Measurements from ENCODE around the gene TESK2.

DNA sequence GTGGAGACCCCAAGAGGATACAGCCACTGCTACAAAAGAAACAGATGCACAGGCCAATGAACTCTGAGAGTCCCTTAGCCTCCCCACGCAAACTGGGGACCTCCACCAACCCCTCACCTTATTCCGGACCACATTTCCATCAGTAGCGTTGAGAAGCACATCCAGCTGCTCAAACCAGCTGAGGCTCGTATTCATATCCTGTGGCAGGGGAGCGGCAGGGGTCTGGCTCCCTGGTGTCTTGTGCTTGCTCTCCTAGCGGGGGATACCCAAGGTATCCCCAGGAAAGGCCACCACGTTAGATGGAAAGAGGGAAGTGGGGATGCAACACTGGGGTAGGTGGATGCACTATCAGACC is 8.4 kb upstream of the TESK2 start:
- TF ChIP-seq CTCF (IDR thresholded peaks at IDR 0.05; ENCODE audit: borderline replicate concordance, extremely low read depth, low read length, poor library complexity, severe bottlenecking) (no peak), EZH2 (IDR thresholded peaks at IDR 0.05; ENCODE audit: borderline replicate concordance, low read depth, low read length, severe bottlenecking) (no peak)
